HT1080 (cell line): Measurements from ENCODE around the gene LRMDA. TPM values are rescaled to one million over a fixed set of nuclear protein-coding genes. Genes with fewer than 3 reads are reported as not detected.

Source experiments
- DNase-seq: peaks from one replicate; pipeline ENCODE4 v3.0.0-alpha.2; 2015; ENCODE audit warnings: low read depth
- total RNA-seq: library from RNA; depleted of rRNA; stranded (reverse); fragments of >200 nt; shearing (Covaris generic); gene quantifications from 2 replicates; pipeline ENCODE4 v1.2.3, GENCODE V29; 2014

LRMDA gene
- total RNA-seq, 1 experiment from 2014 or later: not detected

- no peak for DNase-seq
Observed at GRCh38 chr10:75538144-75538543, 106.7 kb downstream of the LRMDA start.

GRCh38 chr10:75538765-75539164 lies 107.3 kb downstream of the LRMDA start:
- no peak for DNase-seq

- no peak for DNase-seq
Observed at GRCh38 chr10:75540357-75540966, 109.0 kb downstream of the LRMDA start.

- DNase-seq: no peak
Observed at GRCh38 chr10:75540981-75541380, 109.6 kb downstream of the LRMDA start.

- no peak for DNase-seq
Observed at GRCh38 chr10:75541411-75541810, 110.0 kb downstream of the LRMDA start.

- no peak for DNase-seq
Observed at GRCh38 chr10:75542084-75542483, 110.7 kb downstream of the LRMDA start.

GRCh38 chr10:75542906-75543305 lies 111.5 kb downstream of the LRMDA start:
- DNase-seq: no peak

GRCh38 chr10:75544386-75544785 lies 113.0 kb downstream of the LRMDA start:
- DNase-seq: no peak

GRCh38 chr10:75544993-75545706 lies 113.7 kb downstream of the LRMDA start:
- DNase-seq: no peak

GRCh38 chr10:75546004-75546403 lies 114.6 kb downstream of the LRMDA start:
- DNase-seq: no peak

GRCh38 chr10:75547391-75548298 lies 116.2 kb downstream of the LRMDA start:
- DNase-seq: peak; percentile 87

GRCh38 chr10:75548356-75548755 lies 116.9 kb downstream of the LRMDA start:
- no peak for DNase-seq

GRCh38 chr10:75550191-75550590 lies 118.8 kb downstream of the LRMDA start:
- DNase-seq: no peak

GRCh38 chr10:75552171-75552570 lies 120.7 kb downstream of the LRMDA start:
- no peak for DNase-seq

- DNase-seq: no peak
Observed at GRCh38 chr10:75553550-75553949, 122.1 kb downstream of the LRMDA start.

GRCh38 chr10:75555323-75555722 lies 123.9 kb downstream of the LRMDA start:
- DNase-seq: no peak

GRCh38 chr10:75556320-75556719 lies 124.9 kb downstream of the LRMDA start:
- DNase-seq: no peak

- DNase-seq: no peak
Observed at GRCh38 chr10:75565286-75566251, 134.1 kb downstream of the LRMDA start.

- DNase-seq: no peak
Observed at GRCh38 chr10:75568450-75569130, 137.2 kb downstream of the LRMDA start.

GRCh38 chr10:75569506-75569905 lies 138.1 kb downstream of the LRMDA start:
- no peak for DNase-seq
